Activated naive CD8-positive, alpha-beta T cell treated with anti-CD3 and anti-CD28 coated beads for 36 hours (primary cell): Measurements from ENCODE around the gene ATP10A. TPM values are rescaled to one million over a fixed set of nuclear protein-coding genes. Genes with fewer than 3 reads are reported as not detected.

Source experiments
- DNase-seq: peaks from one replicate; pipeline ENCODE4 v3.0.0; 2021
- H3K27ac Mint-ChIP-seq: one replicate; pipeline ENCODE4 v1.8.0; 2022; ENCODE audit warnings: mild to moderate bottlenecking, moderate library complexity, mixed read lengths
- H3K27me3 Mint-ChIP-seq: one replicate; pipeline ENCODE4 v1.8.0; 2022; ENCODE audit warnings: mild to moderate bottlenecking, mixed read lengths
- H3K36me3 Mint-ChIP-seq: one replicate; pipeline ENCODE4 v1.8.0; 2021; ENCODE audit warnings: mild to moderate bottlenecking, mixed read lengths
- H3K4me1 Mint-ChIP-seq: one replicate; pipeline ENCODE4 v1.8.0; 2021; ENCODE audit warnings: mixed read lengths
- H3K4me3 Mint-ChIP-seq: one replicate; pipeline ENCODE4 v1.8.0; 2022; ENCODE audit warnings: mild to moderate bottlenecking, moderate library complexity, mixed read lengths
- H3K9me3 Mint-ChIP-seq: one replicate; pipeline ENCODE4 v1.8.0; 2022; ENCODE audit warnings: mixed read lengths
- total RNA-seq, 2 experiments: library from RNA; stranded (reverse); gene quantifications; one replicate each; pipeline ENCODE4 v1.2.3, GENCODE V29; 2021

Gene ATP10A
- total RNA-seq, 2 experiments from 2014 or later = 23.9 to 26.8 TPM

GRCh38 chr15:25687689-25688088, 175.4 kb downstream of the ATP10A start:
- H3K4me1 Mint-ChIP-seq = no peaks in the 10 kb centered on the region
- H3K4me3 Mint-ChIP-seq = no peak overlapping the region
- no peaks in the 10 kb centered on the region for H3K9me3 Mint-ChIP-seq
- H3K36me3 Mint-ChIP-seq = peaks cover 24% of the 10 kb centered on the region
- no peak for DNase-seq
- no peak overlapping the region for H3K27ac Mint-ChIP-seq
- no peaks in the 10 kb centered on the region for H3K27me3 Mint-ChIP-seq

DNA sequence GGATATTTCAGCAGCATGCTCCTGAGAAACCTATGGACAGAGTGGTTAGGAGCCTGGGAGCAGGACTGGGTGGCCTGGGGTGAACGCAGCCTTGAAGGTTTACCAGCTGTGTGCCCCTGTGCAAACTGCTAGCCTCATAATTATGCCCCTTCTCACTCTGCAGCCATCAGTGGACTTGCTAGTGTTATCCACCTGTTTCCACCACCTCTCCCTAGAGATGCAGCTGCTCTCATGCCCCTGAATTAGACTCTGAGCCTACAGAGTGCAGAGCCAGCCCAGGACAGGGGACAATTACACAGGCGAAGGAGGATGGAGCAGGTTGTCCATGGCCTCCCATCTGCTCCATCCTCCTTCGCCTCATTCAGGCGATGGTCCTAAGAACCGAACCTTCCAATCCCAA, 175.9 kb downstream of the ATP10A start:
- Mint-ChIP-seq H3K4me1 (no peaks in the 10 kb centered on the region), H3K27me3 (no peaks in the 10 kb centered on the region), H3K36me3 (peaks cover 20% of the 10 kb centered on the region), H3K4me3 (no peak overlapping the region), H3K27ac (no peak overlapping the region), H3K9me3 (no peaks in the 10 kb centered on the region)
- no peak for DNase-seq

DNA sequence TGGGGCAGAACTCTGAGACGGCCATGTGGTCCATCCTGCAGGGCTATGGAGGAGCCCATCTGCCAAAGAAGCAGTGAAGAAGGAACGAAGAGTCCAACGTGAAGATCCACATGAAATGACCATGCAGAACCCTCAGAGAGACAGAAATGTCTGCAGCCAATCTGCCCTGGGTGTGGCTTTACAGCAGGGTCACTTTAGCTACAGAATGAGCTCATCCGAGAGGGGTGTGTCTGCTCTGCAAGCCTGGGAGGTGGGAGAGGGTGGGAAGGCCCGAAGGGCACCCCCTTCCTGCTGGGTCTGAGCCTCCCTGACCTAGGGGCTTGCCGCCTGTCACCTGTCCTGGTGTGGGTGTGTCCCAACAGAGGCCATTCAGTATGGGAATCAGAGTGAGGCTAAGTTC, 176.3 kb downstream of the ATP10A start:
- Mint-ChIP-seq H3K27me3 (no peaks in the 10 kb centered on the region), H3K4me1 (no peaks in the 10 kb centered on the region), H3K27ac (no peak overlapping the region), H3K36me3 (peaks cover 18% of the 10 kb centered on the region), H3K9me3 (no peaks in the 10 kb centered on the region), H3K4me3 (no peak overlapping the region)
- DNase-seq = no peak

DNA sequence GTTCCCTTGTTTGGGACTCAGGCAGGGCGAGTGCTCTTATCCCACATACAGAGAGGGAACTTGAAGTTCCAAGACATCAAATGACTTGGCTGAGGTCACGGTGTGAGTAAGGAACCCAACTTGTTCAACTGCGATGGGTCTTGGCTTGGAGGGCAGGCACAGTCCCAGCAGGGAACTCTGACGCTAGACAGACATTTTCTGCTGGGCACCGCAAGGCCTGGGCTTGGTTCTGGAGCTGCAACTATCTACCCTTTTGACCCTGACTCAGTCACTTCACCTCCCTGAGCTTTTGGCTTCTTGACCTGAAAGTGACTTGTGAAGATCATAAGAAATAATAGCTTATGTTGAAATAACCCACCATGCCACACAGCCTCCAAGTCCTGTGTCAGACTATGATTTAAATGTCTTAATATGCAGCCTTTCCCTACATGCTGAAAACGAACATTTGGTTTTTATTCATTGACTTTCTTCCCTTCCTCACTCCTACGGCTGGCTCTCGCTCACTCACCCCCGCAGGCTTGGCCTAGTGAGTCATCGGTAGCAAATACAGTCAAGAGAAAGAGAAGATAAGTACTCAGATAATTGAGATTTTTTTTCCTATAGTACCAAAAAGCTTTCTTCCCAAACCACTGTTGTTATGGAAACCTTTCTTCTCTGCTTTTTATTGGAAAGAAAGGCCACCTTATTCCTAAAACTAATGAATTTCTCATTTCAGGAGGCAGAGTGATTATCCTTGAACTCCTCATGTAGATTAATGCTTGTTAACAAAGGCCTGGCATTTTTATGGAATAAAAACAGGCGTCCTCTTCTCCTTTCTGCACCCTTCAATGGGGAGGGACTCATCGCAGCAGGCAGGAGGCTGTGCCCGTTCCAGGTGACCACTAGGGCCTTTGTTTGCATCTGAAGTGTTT, 178.4 kb downstream of the ATP10A start:
- Mint-ChIP-seq H3K4me1 (no peaks in the 10 kb centered on the region), H3K27me3 (no peaks in the 10 kb centered on the region), H3K4me3 (no peak overlapping the region), H3K36me3 (peaks cover 20% of the 10 kb centered on the region), H3K27ac (no peak overlapping the region), H3K9me3 (no peaks in the 10 kb centered on the region)
- no peak for DNase-seq

DNA sequence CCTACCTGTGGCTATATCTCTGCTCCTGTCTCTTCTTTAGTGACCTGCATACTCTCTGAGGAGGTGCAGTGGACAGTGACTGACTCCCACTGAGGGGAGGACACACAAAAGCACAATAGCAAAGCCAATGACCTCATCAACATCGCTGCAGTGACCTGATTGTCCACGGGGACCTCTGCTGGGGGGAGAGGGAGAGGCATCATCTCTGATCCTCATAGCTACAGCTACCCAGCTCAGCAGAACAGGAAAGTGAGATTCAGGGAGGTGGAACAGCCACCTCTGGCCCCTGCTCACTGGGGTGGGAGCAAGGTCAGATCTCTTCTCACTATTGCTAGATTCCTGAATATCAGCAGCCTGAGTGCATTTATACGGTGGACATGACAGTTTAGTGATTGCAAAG, 179.2 kb downstream of the ATP10A start:
- H3K4me1 Mint-ChIP-seq = no peaks in the 10 kb centered on the region
- no peak for DNase-seq
- no peaks in the 10 kb centered on the region for H3K27me3 Mint-ChIP-seq
- H3K4me3 Mint-ChIP-seq = no peak overlapping the region
- H3K27ac Mint-ChIP-seq = no peak overlapping the region
- peaks cover 20% of the 10 kb centered on the region for H3K36me3 Mint-ChIP-seq
- H3K9me3 Mint-ChIP-seq = no peaks in the 10 kb centered on the region

DNA sequence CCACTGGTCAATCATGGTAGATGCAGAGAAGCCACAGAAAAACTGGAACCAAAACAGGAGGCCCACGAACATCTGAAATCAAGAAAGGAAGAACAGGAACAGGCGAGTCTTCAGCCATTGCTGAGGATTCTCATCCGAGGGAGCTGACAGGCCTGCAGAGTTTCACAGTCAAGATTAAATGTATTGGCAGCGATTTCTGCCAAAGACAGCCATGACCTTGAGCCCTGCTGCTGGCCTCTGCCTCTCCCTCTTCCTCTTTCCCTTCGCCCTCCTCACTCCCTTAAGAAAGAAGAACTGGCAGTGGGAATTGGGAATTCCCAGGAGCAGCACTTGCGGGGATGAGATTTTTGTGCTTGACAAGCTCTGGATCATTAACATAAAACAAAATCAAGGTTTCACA, 179.7 kb downstream of the ATP10A start:
- no peaks in the 10 kb centered on the region for H3K9me3 Mint-ChIP-seq
- DNase-seq = no peak
- H3K27ac Mint-ChIP-seq = no peak overlapping the region
- no peak overlapping the region for H3K4me3 Mint-ChIP-seq
- H3K36me3 Mint-ChIP-seq = peaks cover 20% of the 10 kb centered on the region
- H3K27me3 Mint-ChIP-seq = no peaks in the 10 kb centered on the region
- no peaks in the 10 kb centered on the region for H3K4me1 Mint-ChIP-seq

DNA sequence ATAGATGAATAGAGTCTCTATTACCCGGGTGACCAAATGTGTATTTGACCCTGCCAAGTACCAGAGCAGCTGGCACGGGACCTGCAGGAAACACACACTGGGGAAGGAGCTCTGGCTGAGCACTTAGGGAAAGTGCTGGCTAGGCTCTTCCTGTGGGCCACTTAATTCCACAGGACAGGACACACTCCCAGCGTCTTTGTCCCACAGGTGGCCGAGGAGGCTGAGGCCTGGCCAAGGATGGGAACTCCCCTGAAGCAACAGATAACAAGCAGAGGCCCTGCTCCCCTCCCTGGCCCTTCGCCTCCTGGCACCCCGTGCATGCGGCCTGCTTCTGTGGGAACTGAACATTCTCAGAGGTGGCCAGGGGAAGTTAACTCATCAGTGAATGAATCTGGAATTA, 180.8 kb downstream of the ATP10A start:
- H3K27me3 Mint-ChIP-seq = no peaks in the 10 kb centered on the region
- no peak overlapping the region for H3K27ac Mint-ChIP-seq
- peaks cover 20% of the 10 kb centered on the region for H3K36me3 Mint-ChIP-seq
- H3K4me1 Mint-ChIP-seq = no peaks in the 10 kb centered on the region
- H3K4me3 Mint-ChIP-seq = no peak overlapping the region
- DNase-seq = no peak
- no peaks in the 10 kb centered on the region for H3K9me3 Mint-ChIP-seq

DNA sequence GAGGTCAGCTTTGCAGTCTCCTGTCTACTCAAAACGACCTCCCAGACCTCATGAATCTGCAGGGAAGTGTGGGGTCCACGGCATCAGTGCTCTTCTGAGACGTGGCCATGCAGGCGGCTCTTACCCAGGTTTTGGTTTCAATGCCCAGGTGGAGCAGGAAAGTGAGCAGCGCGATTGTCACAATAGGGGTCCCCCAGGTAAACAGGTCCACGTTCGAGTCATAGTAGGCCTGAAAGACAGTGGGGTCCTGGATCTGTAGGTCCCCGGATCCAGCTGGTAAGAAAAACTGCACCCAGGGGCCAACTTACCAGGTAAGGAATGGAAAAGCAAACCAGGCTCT, 182.5 kb downstream of the ATP10A start:
- DNase-seq = no peak
- Mint-ChIP-seq H3K4me3 (no peak overlapping the region), H3K9me3 (no peaks in the 10 kb centered on the region), H3K4me1 (no peaks in the 10 kb centered on the region), H3K27me3 (no peaks in the 10 kb centered on the region), H3K27ac (no peak overlapping the region), H3K36me3 (peaks cover 20% of the 10 kb centered on the region)

GRCh38 chr15:25679964-25680685, 183.0 kb downstream of the ATP10A start:
- Mint-ChIP-seq H3K4me3 (no peak overlapping the region), H3K27ac (no peak overlapping the region), H3K9me3 (no peaks in the 10 kb centered on the region), H3K27me3 (no peaks in the 10 kb centered on the region), H3K36me3 (peaks cover 20% of the 10 kb centered on the region), H3K4me1 (no peaks in the 10 kb centered on the region)
- DNase-seq = no peak

GRCh38 chr15:25679492-25679891, 183.6 kb downstream of the ATP10A start:
- no peaks in the 10 kb centered on the region for H3K4me1 Mint-ChIP-seq
- no peaks in the 10 kb centered on the region for H3K9me3 Mint-ChIP-seq
- H3K27ac Mint-ChIP-seq = no peak overlapping the region
- no peak overlapping the region for H3K4me3 Mint-ChIP-seq
- no peaks in the 10 kb centered on the region for H3K27me3 Mint-ChIP-seq
- peaks cover 18% of the 10 kb centered on the region for H3K36me3 Mint-ChIP-seq
- DNase-seq = no peak

DNA sequence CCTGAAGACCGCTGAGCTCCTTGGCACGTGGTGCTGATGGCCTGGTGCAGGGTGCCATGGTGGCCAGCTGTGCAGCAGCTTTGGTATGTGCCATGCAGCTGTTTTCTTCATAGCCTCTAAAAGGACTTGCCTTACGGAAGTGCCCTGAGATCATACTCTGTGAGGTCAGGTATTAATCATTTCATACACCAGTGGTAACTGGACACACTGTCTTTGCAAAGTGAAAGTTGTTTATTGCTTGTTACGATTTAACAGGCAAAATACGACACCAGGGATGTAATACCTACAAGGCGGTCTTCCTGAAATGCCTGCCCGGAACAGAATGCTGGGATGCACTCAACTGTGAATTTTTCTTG, 184.6 kb downstream of the ATP10A start:
- Mint-ChIP-seq H3K4me3 (no peak overlapping the region), H3K9me3 (no peaks in the 10 kb centered on the region), H3K36me3 (peaks cover 9% of the 10 kb centered on the region), H3K27ac (no peak overlapping the region), H3K4me1 (no peaks in the 10 kb centered on the region), H3K27me3 (no peaks in the 10 kb centered on the region)
- no peak for DNase-seq

DNA sequence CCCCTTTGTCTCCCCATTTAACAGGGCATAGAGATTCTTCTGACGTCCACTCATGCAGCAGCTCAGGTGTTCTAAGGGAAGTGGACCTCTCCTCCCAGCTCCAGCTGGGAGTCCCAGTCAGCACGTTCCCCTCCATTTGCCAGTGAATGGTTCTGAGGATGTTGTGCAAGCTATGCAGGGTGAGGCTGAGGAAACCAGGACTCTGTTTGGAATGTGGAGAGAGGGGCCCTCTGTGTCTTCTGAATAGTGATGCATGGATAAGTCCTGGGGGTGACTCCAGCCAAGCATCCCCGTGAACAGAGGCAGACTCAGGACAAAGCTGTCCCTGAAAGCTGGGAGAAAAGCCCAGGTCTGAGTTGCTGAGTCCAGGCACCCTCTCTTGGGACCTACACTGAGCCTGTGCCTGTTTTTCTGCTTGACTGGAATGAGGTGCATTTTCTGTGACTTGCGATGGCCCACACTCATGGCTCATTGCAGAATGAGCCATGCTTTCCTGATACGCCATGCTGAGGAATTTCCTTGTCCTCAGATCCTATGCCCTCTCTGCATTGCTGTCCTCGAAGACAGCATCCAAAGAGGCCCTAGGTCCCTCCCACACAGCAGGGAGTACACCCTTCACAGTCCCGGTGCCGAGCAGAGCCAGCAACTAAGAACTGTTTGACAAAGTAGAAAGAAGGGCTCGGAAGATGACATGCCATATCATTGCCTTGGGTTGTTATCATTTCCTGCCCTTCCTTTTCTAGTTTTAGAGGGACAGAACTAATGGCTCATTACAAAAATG, 185.2 kb downstream of the ATP10A start:
- Mint-ChIP-seq H3K27ac (no peak overlapping the region), H3K4me3 (no peak overlapping the region), H3K4me1 (no peaks in the 10 kb centered on the region), H3K36me3 (peaks cover 6% of the 10 kb centered on the region), H3K27me3 (no peaks in the 10 kb centered on the region), H3K9me3 (no peaks in the 10 kb centered on the region)
- DNase-seq = no peak

DNA sequence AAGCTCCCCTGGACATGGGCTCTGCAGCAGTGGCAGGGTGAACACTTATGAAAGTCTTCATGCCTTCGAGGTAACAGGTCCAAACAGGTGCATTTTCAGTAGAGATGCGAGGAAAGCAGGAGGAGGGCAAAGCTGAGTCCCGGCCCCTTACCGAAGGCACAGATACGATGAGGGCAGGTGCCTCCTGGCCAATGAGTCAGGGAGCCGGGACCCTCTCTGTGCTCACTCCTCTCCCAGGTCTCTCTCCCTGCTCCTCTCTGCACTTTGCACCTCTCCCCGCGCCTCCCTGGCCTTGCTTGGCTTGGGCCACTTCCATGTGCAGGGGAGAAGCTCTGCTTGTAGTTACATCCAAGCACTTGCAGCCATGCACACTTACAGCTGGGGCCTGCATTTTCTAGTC, 187.1 kb downstream of the ATP10A start:
- no peaks in the 10 kb centered on the region for H3K27me3 Mint-ChIP-seq
- H3K27ac Mint-ChIP-seq = no peak overlapping the region
- peaks cover 2% of the 10 kb centered on the region for H3K4me1 Mint-ChIP-seq
- no peak overlapping the region for H3K4me3 Mint-ChIP-seq
- H3K9me3 Mint-ChIP-seq = no peaks in the 10 kb centered on the region
- DNase-seq = no peak
- peaks cover 5% of the 10 kb centered on the region for H3K36me3 Mint-ChIP-seq

DNA sequence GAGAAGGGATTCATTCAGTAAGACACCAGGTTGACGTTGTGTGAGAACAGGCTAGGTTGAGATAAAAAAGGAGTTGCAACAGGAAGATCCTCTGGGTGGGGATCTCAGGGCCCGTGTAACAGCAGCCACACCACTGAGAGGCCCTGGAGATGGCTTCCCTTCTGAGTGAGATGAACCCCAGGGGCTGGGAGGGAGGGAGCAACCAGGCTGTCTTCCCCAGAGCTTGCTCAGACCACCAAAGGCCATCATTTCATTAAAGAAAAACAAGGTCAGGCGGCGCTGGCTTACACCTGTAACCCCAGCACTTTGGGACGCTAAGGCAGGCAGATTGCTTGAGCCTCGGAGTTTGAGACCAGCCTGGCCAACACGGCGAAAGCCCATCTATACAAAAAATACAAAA, 187.7 kb downstream of the ATP10A start:
- Mint-ChIP-seq H3K36me3 (peaks cover 2% of the 10 kb centered on the region), H3K4me3 (no peak overlapping the region), H3K27ac (no peak overlapping the region), H3K4me1 (peaks cover 7% of the 10 kb centered on the region), H3K27me3 (peaks cover 4% of the 10 kb centered on the region), H3K9me3 (no peaks in the 10 kb centered on the region)
- DNase-seq = no peak

DNA sequence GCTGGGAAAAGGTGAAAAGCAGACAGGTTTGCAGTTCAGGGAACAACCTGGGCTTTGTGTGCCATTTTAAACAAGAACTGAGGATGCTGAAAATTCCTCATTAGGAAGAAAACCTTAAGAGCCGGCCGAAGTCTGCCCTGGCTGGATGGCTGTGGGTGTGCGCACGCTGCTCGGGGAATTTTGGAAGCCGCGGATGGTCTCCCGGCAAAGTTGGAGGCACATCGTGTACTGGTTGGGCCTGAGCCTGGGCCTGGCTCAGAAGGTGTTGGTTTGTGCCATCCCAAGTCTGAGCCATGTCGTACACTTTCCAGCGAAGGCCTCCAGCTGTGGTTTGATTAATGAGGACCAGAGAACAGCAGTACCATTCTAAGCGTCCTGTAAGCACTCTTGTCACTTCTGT, 188.2 kb downstream of the ATP10A start:
- Mint-ChIP-seq H3K4me3 (no peak overlapping the region), H3K9me3 (no peaks in the 10 kb centered on the region), H3K36me3 (no peaks in the 10 kb centered on the region), H3K27ac (no peak overlapping the region), H3K27me3 (peaks cover 9% of the 10 kb centered on the region), H3K4me1 (peaks cover 7% of the 10 kb centered on the region)
- no peak for DNase-seq
